Central memory CD8-positive, alpha-beta T cell (primary cell): ENCODE results near the gene STYXL1.

Source experiments
- ATAC-seq: fragments of 150-1000 bp; cut with Tn5 transposase; replicated peaks from 2 replicates; pipeline ENCODE4 v1.10.0; 2022; ENCODE audit warnings: mild to moderate bottlenecking, moderate FRiP score, moderate number of reproducible peaks; ENCODE audit not compliant: poor library complexity, severe bottlenecking; ENCODE audit errors: extremely low read depth
- DNase-seq, 2 donors: peaks; one replicate each; pipeline ENCODE4 v3.0.0; 2021; ENCODE audit warnings: low spot score in 2 of 2
- H3K27ac Mint-ChIP-seq: one replicate; pipeline ENCODE4 v1.8.0; 2022; ENCODE audit warnings: low read depth, mild to moderate bottlenecking, moderate library complexity, mixed read lengths
- H3K27me3 Mint-ChIP-seq: one replicate; pipeline ENCODE4 v1.8.0; 2022; ENCODE audit warnings: mixed read lengths
- H3K36me3 Mint-ChIP-seq: one replicate; pipeline ENCODE4 v1.8.0; 2022; ENCODE audit warnings: mild to moderate bottlenecking, moderate library complexity, mixed read lengths; ENCODE audit not compliant: insufficient read depth
- H3K4me1 Mint-ChIP-seq: one replicate; pipeline ENCODE4 v1.8.0; 2022; ENCODE audit warnings: mixed read lengths
- H3K4me3 Mint-ChIP-seq: one replicate; pipeline ENCODE4 v1.8.0; 2022; ENCODE audit warnings: mild to moderate bottlenecking, moderate library complexity, mixed read lengths
- H3K9me3 Mint-ChIP-seq: one replicate; pipeline ENCODE4 v1.8.0; 2022; ENCODE audit warnings: mixed read lengths

The STYXL1 gene

GRCh38 chr7:75983471-75984129 is 64.2 kb downstream of the STYXL1 start:
- H3K4me3 Mint-ChIP-seq, result no peak overlapping the region
- H3K27me3 Mint-ChIP-seq, result no peaks in the 10 kb centered on the region
- H3K27ac Mint-ChIP-seq, result no peak overlapping the region
- ATAC-seq (no peak), DNase-seq (no peak)
- no peaks in the 10 kb centered on the region for H3K4me1 Mint-ChIP-seq
- no peaks in the 10 kb centered on the region for H3K9me3 Mint-ChIP-seq
- H3K36me3 Mint-ChIP-seq, result peaks cover 19% of the 10 kb centered on the region

- H3K27me3 Mint-ChIP-seq, result no peaks in the 10 kb centered on the region
- no peaks in the 10 kb centered on the region for H3K9me3 Mint-ChIP-seq
- ATAC-seq (no peak), DNase-seq (no peak)
- peaks cover 19% of the 10 kb centered on the region for H3K36me3 Mint-ChIP-seq
- H3K4me1 Mint-ChIP-seq, result no peaks in the 10 kb centered on the region
- peak overlapping the region; percentile 64 for H3K27ac Mint-ChIP-seq
- no peak overlapping the region for H3K4me3 Mint-ChIP-seq
Observed at GRCh38 chr7:75982306-75983064, 65.3 kb downstream of the STYXL1 start.

GRCh38 chr7:75981453-75982305 is 66.1 kb downstream of the STYXL1 start:
- no peaks in the 10 kb centered on the region for H3K27me3 Mint-ChIP-seq
- no peaks in the 10 kb centered on the region for H3K9me3 Mint-ChIP-seq
- no peak overlapping the region for H3K4me3 Mint-ChIP-seq
- peak overlapping the region; percentile 64 for H3K27ac Mint-ChIP-seq
- H3K4me1 Mint-ChIP-seq, result no peaks in the 10 kb centered on the region
- DNase-seq (no peak), ATAC-seq (no peak)
- peaks cover 18% of the 10 kb centered on the region for H3K36me3 Mint-ChIP-seq

GRCh38 chr7:75981203-75981452 is 66.7 kb downstream of the STYXL1 start:
- DNase-seq (no peak), ATAC-seq (no peak)
- H3K27ac Mint-ChIP-seq, result no peak overlapping the region
- H3K27me3 Mint-ChIP-seq, result no peaks in the 10 kb centered on the region
- H3K36me3 Mint-ChIP-seq, result peaks cover 16% of the 10 kb centered on the region
- H3K4me3 Mint-ChIP-seq, result no peak overlapping the region
- no peaks in the 10 kb centered on the region for H3K9me3 Mint-ChIP-seq
- H3K4me1 Mint-ChIP-seq, result no peaks in the 10 kb centered on the region

GRCh38 chr7:75980430-75981202 is 67.2 kb downstream of the STYXL1 start:
- peaks cover 14% of the 10 kb centered on the region for H3K36me3 Mint-ChIP-seq
- no peak overlapping the region for H3K4me3 Mint-ChIP-seq
- ATAC-seq (no peak), DNase-seq (no peak)
- no peaks in the 10 kb centered on the region for H3K4me1 Mint-ChIP-seq
- H3K27ac Mint-ChIP-seq, result no peak overlapping the region
- no peaks in the 10 kb centered on the region for H3K27me3 Mint-ChIP-seq
- H3K9me3 Mint-ChIP-seq, result no peaks in the 10 kb centered on the region

- H3K36me3 Mint-ChIP-seq, result peaks cover 11% of the 10 kb centered on the region
- H3K4me3 Mint-ChIP-seq, result no peak overlapping the region
- no peaks in the 10 kb centered on the region for H3K4me1 Mint-ChIP-seq
- H3K27me3 Mint-ChIP-seq, result no peaks in the 10 kb centered on the region
- no peak for ATAC-seq
- no peak for DNase-seq
- H3K27ac Mint-ChIP-seq, result no peak overlapping the region
- H3K9me3 Mint-ChIP-seq, result no peaks in the 10 kb centered on the region
Observed at GRCh38 chr7:75979759-75980429, 67.9 kb downstream of the STYXL1 start.

GRCh38 chr7:75977743-75978142 is 70.1 kb downstream of the STYXL1 start:
- Mint-ChIP-seq H3K4me1 (no peaks in the 10 kb centered on the region), H3K27me3 (no peaks in the 10 kb centered on the region), H3K36me3 (peaks cover 21% of the 10 kb centered on the region), H3K27ac (no peak overlapping the region), H3K9me3 (no peaks in the 10 kb centered on the region), H3K4me3 (no peak overlapping the region)
- no peak for DNase-seq
- no peak for ATAC-seq

- no peaks in the 10 kb centered on the region for H3K9me3 Mint-ChIP-seq
- DNase-seq (no peak), ATAC-seq (no peak)
- H3K36me3 Mint-ChIP-seq, result peaks cover 19% of the 10 kb centered on the region
- no peaks in the 10 kb centered on the region for H3K27me3 Mint-ChIP-seq
- no peak overlapping the region for H3K27ac Mint-ChIP-seq
- H3K4me3 Mint-ChIP-seq, result no peak overlapping the region
- peaks cover 5% of the 10 kb centered on the region for H3K4me1 Mint-ChIP-seq
Observed at GRCh38 chr7:75971961-75972763, 75.6 kb downstream of the STYXL1 start.

GRCh38 chr7:75971309-75971960 is 76.4 kb downstream of the STYXL1 start:
- H3K27me3 Mint-ChIP-seq, result no peaks in the 10 kb centered on the region
- ATAC-seq (no peak), DNase-seq (no peak)
- peaks cover 5% of the 10 kb centered on the region for H3K4me1 Mint-ChIP-seq
- H3K27ac Mint-ChIP-seq, result no peak overlapping the region
- peaks cover 21% of the 10 kb centered on the region for H3K36me3 Mint-ChIP-seq
- no peaks in the 10 kb centered on the region for H3K9me3 Mint-ChIP-seq
- no peak overlapping the region for H3K4me3 Mint-ChIP-seq

- DNase-seq, result no peak
- no peaks in the 10 kb centered on the region for H3K27me3 Mint-ChIP-seq
- no peak overlapping the region for H3K4me3 Mint-ChIP-seq
- H3K36me3 Mint-ChIP-seq, result peaks cover 21% of the 10 kb centered on the region
- peaks cover 5% of the 10 kb centered on the region for H3K4me1 Mint-ChIP-seq
- ATAC-seq, result no peak
- H3K9me3 Mint-ChIP-seq, result no peaks in the 10 kb centered on the region
- H3K27ac Mint-ChIP-seq, result no peak overlapping the region
Observed at GRCh38 chr7:75969704-75970498, 77.9 kb downstream of the STYXL1 start.
